ENCODE results near the gene HSPH1. TPM values are rescaled to one million over a fixed set of nuclear protein-coding genes. Genes with fewer than 3 reads are reported as not detected.
"Not testable (repeated sequence)": the region's sequence is repeated elsewhere in the genome, so short reads cannot be mapped to it uniquely, and the experiment has no call there.

HSPH1 gene
- total RNA-seq, 1 experiment from 2014 or later: 105 TPM

DNA sequence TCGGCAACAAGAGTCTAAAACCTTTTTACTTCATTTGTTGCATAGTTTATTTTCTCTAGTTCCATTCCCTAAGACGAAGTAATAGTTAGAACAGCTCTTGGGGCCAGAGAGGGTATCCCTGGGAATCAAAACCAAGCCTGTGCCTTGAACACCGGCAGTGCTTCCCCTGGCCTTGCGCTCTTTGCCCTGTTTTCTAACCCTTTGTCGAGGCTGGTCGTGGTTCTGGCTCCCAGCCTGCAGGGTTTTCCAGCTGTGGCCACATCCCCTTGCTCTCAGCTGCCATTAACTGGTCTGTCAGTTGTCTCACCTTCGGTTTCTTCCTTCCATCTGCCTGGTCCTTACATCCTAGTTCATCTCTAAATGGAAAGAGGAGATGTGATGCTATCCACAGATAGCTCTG, 61.0 kb downstream of the HSPH1 start:
- no peaks in the 10 kb centered on the region for H4K20me1 ChIP-seq (ENCODE audit: insufficient read depth)
- peaks cover 38% of the 10 kb centered on the region for H3K27me3 ChIP-seq (ENCODE audit: insufficient read depth, low read depth)
- ChIA-PET POLR2A (ENCODE audit: unreplicated experiment) (no interaction called here), CTCF (no interaction called here)
- H3F3A ChIP-seq (ENCODE audit: insufficient read depth, low read depth): no peaks in the 10 kb centered on the region
- no peaks in the 10 kb centered on the region for H3K36me3 ChIP-seq (ENCODE audit: low read depth)
- no peak overlapping the region for H2AFZ ChIP-seq
- no peak overlapping the region for H3K27ac ChIP-seq
- no peak overlapping the region for H3K4me2 ChIP-seq
- H3K9me3 ChIP-seq (ENCODE audit: insufficient read depth, low read depth): no peaks in the 10 kb centered on the region
- H3K9me2 ChIP-seq (ENCODE audit: insufficient read depth): no peaks in the 10 kb centered on the region
- DNase-seq: no peak
- intact Hi-C loops (cut with micrococcal nuclease; ENCODE audit: unreplicated experiment): no loop called here
- BruUV-seq (replicated peaks): no TSS peak
- TF ChIP-seq, protein P1, sequence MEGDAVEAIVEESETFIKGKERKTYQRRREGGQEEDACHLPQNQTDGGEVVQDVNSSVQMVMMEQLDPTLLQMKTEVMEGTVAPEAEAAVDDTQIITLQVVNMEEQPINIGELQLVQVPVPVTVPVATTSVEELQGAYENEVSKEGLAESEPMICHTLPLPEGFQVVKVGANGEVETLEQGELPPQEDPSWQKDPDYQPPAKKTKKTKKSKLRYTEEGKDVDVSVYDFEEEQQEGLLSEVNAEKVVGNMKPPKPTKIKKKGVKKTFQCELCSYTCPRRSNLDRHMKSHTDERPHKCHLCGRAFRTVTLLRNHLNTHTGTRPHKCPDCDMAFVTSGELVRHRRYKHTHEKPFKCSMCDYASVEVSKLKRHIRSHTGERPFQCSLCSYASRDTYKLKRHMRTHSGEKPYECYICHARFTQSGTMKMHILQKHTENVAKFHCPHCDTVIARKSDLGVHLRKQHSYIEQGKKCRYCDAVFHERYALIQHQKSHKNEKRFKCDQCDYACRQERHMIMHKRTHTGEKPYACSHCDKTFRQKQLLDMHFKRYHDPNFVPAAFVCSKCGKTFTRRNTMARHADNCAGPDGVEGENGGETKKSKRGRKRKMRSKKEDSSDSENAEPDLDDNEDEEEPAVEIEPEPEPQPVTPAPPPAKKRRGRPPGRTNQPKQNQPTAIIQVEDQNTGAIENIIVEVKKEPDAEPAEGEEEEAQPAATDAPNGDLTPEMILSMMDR (conservative IDR thresholded peaks at IDR 0.05): no peak
- no peak for TF ChIP-seq EZH2 (IDR thresholded peaks at IDR 0.05; ENCODE audit: low read depth)
- H3K79me2 ChIP-seq (ENCODE audit: low read depth): no peaks in the 10 kb centered on the region
- no peak overlapping the region for H3K4me3 ChIP-seq
- no peaks in the 10 kb centered on the region for H3K4me1 ChIP-seq (replicated peaks; ENCODE audit: insufficient read depth)

DNA sequence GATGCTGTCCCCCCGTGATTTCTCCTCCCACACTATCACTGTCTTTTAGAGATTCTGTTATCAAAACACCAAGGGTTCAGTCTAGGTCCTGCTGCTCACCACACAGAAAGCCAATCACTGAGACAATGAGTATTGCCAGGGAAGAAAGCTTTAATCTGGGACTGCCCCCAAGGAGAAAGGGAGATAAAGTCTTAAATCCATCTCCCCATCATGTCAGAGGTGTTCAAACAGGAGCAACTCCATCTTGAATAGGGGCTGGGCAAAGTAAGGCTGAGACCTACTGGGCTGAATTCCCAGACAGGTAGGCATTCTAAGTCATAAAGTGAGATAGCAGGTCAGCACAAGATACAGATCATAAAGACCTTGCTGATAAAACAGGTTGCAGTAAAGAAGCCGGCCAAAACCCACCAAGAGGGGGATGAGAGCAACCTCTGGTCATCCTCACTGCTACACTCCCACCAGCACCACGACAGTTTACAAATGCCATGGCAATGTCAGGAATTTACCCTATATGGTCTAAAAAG, 63.7 kb downstream of the HSPH1 start:
- H3K9me2 ChIP-seq (ENCODE audit: insufficient read depth); H3K27ac ChIP-seq; intact Hi-C loops (cut with micrococcal nuclease; ENCODE audit: unreplicated experiment); BruUV-seq (replicated peaks); H3K9me3 ChIP-seq (ENCODE audit: insufficient read depth, low read depth); POLR2A ChIA-PET (ENCODE audit: unreplicated experiment); CTCF ChIA-PET; H2AFZ ChIP-seq; H3K79me2 ChIP-seq (ENCODE audit: low read depth); H3K36me3 ChIP-seq (ENCODE audit: low read depth); H3K4me3 ChIP-seq; H3K4me2 ChIP-seq; H4K20me1 ChIP-seq (ENCODE audit: insufficient read depth); DNase-seq: not testable (repeated sequence)
- Histone ChIP-seq H3F3A (ENCODE audit: insufficient read depth, low read depth) (peaks cover 16% of the 10 kb centered on the region; the same call in 1 of the 2 replicates), H3K27me3 (ENCODE audit: insufficient read depth, low read depth) (peaks cover 23% of the 10 kb centered on the region; the same call in 1 of the 2 replicates), H3K4me1 (replicated peaks; ENCODE audit: insufficient read depth) (peaks cover 19% of the 10 kb centered on the region)

DNA sequence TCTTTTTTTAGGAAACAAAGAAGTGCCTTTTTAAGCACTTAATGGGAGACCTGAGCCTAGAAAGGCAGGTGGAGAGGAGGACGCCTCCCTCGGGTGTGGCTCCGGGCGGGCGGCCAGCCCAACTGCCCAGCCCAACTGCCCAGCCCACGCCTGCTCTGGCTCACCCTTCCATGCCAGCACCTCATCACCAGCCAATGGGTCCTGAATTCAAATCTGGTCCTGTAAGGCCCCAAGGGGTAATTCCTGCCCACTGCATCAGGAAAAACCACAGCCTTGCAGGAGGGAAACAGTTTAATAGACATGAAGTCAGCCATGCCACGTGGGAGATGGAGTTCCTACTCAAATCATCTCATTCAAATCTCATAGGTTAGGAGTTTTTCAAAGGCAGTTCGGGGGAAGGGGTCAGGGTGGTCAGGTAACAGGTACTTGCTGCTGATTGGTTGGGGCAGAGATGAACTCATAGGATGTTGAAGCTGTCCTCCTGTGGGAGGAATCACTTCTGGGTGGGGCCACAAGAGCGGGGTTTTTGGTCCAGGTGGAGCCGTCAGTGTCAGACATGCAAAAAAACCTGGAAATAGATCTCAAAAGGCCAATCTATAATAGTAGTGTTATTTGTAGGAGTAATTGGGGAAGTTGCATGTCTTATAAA, 64.9 kb downstream of the HSPH1 start:
- H3K9me3 ChIP-seq (ENCODE audit: insufficient read depth, low read depth): peaks cover 3% of the 10 kb centered on the region; the same call in 1 of the 2 replicates
- no peaks in the 10 kb centered on the region for H3K9me2 ChIP-seq (ENCODE audit: insufficient read depth)
- BruUV-seq (replicated peaks): no TSS peak
- H2AFZ ChIP-seq: no peak overlapping the region
- CTCF ChIA-PET: interaction anchor here (0.6 kb wide), 1 partner anchor 40 kb away, joined by 3 read pairs; no protein-coding TSS in a partner anchor
- no peaks in the 10 kb centered on the region for H3K79me2 ChIP-seq (ENCODE audit: low read depth)
- H4K20me1 ChIP-seq (ENCODE audit: insufficient read depth): no peaks in the 10 kb centered on the region
- DNase-seq: peak in 1 of 2 experiments; percentile 30
- POLR2A ChIA-PET (ENCODE audit: unreplicated experiment): no interaction called here
- TF ChIP-seq, protein P1 (conservative IDR thresholded peaks at IDR 0.05): no peak
- no peak for TF ChIP-seq EZH2 (IDR thresholded peaks at IDR 0.05; ENCODE audit: low read depth)
- no peak overlapping the region for H3K4me3 ChIP-seq
- H3K27me3 ChIP-seq (ENCODE audit: insufficient read depth, low read depth): peaks cover 18% of the 10 kb centered on the region; the same call in 1 of the 2 replicates
- H3K36me3 ChIP-seq (ENCODE audit: low read depth): no peaks in the 10 kb centered on the region
- peaks cover 16% of the 10 kb centered on the region; the same call in 1 of the 2 replicates for H3F3A ChIP-seq (ENCODE audit: insufficient read depth, low read depth)
- no peak overlapping the region for H3K27ac ChIP-seq
- intact Hi-C loops (cut with micrococcal nuclease; ENCODE audit: unreplicated experiment): no loop called here
- no peak overlapping the region for H3K4me2 ChIP-seq
- peaks cover 19% of the 10 kb centered on the region for H3K4me1 ChIP-seq (replicated peaks; ENCODE audit: insufficient read depth)

All from PC-9 (cell line).